Measurements from ENCODE around the gene ANKS3.

Gene ANKS3

DNA sequence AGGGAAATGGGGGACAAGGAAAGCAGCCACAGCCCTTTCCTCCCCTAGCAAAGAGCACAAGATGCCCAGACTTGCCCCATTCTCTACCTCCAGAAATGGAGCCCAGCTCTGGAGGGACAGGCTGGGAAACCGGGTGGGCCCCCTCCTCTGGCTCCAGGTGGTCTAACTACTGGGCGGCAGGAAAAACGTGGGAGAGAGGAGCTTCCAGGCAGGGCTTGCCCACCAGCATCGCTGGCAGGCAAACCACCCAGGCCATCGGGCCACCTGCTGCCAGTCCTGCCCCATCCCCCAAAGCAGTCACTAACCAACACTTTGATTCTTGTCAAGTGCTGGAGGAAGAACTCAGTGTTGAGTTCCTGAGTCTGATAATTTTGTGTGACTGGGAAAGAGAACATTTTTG, 15.6 kb downstream of the ANKS3 start:
- peaks cover 20% of the 10 kb centered on the region for H3K4me1 ChIP-seq (ENCODE audit: control insufficient read depth, insufficient read depth, low read length)
- peaks cover 28% of the 10 kb centered on the region for H3K36me3 ChIP-seq (ENCODE audit: control insufficient read depth, insufficient read depth, low read length)
- no peak overlapping the region for H3K9ac ChIP-seq (ENCODE audit: low read depth, low read length)
- peak overlapping the region; percentile 63 for H3K27ac ChIP-seq (ENCODE audit: low read depth, low read length)
- H3K9me3 ChIP-seq (ENCODE audit: control insufficient read depth, insufficient read depth, low read length) = no peaks in the 10 kb centered on the region
- H3K27me3 ChIP-seq (ENCODE audit: control insufficient read depth, insufficient read depth, low read length) = no peaks in the 10 kb centered on the region
- no peak overlapping the region for H3K4me3 ChIP-seq (ENCODE audit: low read depth, low read length)

DNA sequence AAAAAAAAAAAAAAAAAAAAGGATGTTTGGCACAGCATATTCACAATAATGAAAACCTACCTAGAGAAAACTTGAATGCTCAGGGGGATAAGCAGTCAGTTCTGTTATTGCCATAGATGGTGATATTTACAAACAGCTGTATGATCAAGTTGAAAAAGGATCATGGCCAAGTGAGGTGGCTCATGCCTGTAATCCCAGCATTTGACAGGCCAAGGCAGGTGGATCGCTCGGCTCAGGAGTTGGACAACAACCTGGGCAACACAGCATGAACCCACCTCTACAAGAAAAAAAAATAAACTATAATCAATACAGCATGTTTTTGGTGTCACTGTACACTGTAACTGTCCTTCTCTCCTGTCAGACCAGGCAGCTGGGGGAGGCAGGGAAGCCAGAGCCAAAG, 19.1 kb downstream of the ANKS3 start:
- Histone ChIP-seq H3K27ac (ENCODE audit: low read depth, low read length) (no peak overlapping the region), H3K36me3 (ENCODE audit: control insufficient read depth, insufficient read depth, low read length) (peaks cover 42% of the 10 kb centered on the region), H3K4me3 (ENCODE audit: low read depth, low read length) (no peak overlapping the region)

DNA sequence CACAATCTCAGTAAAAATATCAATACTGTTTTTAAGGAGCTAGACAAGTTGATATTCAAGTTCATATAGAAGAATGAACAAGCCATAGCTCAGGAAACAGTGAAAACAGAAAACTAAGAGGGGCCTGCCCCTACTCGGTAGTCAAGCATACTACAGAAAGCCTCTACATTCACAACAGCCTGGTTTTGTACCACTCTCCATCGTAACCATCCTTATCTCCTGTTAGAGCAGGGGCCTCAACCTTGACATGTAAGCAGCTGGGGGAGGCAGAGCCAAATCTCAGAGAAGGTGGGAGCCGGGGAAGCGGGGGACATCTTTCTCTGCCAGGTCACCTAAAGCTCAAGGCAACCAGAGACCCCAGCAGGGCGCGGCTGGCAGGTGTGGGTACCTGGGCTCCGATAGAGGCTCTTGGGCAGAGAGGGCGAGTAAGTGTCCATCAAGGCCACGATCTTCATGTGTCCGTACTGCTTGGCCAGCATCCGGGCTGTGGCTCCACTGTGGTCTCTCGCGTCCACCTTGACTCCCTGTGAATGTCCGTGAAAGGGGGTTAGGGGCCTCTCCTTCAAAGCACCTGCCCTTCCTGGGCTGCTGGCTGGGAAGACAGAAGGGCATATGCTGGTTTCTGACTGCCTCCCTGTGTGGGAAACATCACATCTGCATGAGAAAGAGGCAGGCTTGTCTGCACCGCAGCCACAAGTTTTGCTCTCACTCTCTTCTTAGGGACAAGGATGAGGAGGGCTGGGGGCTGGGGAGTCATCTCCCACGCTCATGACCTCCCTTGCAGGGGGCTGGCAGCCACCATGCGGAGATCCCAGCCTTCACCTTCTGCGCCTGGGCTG, 20.2 kb downstream of the ANKS3 start:
- Histone ChIP-seq H3K9ac (ENCODE audit: low read depth, low read length) (no peak overlapping the region), H3K36me3 (ENCODE audit: control insufficient read depth, insufficient read depth, low read length) (peaks cover 49% of the 10 kb centered on the region), H3K27me3 (ENCODE audit: control insufficient read depth, insufficient read depth, low read length) (no peaks in the 10 kb centered on the region), H3K4me3 (ENCODE audit: low read depth, low read length) (no peak overlapping the region; the same call in 1 of the 2 replicates), H3K9me3 (ENCODE audit: control insufficient read depth, insufficient read depth, low read length) (no peaks in the 10 kb centered on the region), H3K4me1 (ENCODE audit: control insufficient read depth, insufficient read depth, low read length) (peaks cover 20% of the 10 kb centered on the region), H3K27ac (ENCODE audit: low read depth, low read length) (peak overlapping the region; percentile 76)

More for the DNA sequence above, 19.1 kb downstream of the ANKS3 start:
- Histone ChIP-seq H3K27me3 (ENCODE audit: control insufficient read depth, insufficient read depth, low read length) (no peaks in the 10 kb centered on the region), H3K9ac (ENCODE audit: low read depth, low read length) (no peak overlapping the region), H3K9me3 (ENCODE audit: control insufficient read depth, insufficient read depth, low read length) (no peaks in the 10 kb centered on the region), H3K4me1 (ENCODE audit: control insufficient read depth, insufficient read depth, low read length) (peaks cover 22% of the 10 kb centered on the region)

DNA sequence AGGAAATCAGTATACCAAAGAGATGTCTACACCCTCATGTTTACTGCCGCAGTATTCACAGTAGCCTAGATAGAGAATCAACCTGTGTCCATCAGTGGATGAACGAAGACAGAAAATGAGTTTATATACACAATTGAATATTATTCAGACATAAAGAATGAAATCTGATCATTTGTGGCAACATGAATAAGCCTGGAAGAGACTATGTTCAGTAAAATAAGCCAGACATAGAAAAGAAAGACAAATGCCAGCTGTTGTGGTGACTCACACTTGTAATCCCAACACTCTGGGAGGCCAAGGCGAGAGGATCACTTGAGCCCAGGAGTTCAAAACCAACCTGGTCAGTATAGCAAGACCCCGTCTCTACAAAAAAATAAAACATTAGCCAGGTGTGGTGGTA, 24.6 kb downstream of the ANKS3 start:
- Histone ChIP-seq H3K27ac (ENCODE audit: low read depth, low read length) (no peak overlapping the region), H3K36me3 (ENCODE audit: control insufficient read depth, insufficient read depth, low read length) (peaks cover 73% of the 10 kb centered on the region), H3K9ac (ENCODE audit: low read depth, low read length) (no peak overlapping the region), H3K9me3 (ENCODE audit: control insufficient read depth, insufficient read depth, low read length) (no peaks in the 10 kb centered on the region), H3K4me1 (ENCODE audit: control insufficient read depth, insufficient read depth, low read length) (peaks cover 12% of the 10 kb centered on the region), H3K27me3 (ENCODE audit: control insufficient read depth, insufficient read depth, low read length) (no peaks in the 10 kb centered on the region), H3K4me3 (ENCODE audit: low read depth, low read length) (no peak overlapping the region)

DNA sequence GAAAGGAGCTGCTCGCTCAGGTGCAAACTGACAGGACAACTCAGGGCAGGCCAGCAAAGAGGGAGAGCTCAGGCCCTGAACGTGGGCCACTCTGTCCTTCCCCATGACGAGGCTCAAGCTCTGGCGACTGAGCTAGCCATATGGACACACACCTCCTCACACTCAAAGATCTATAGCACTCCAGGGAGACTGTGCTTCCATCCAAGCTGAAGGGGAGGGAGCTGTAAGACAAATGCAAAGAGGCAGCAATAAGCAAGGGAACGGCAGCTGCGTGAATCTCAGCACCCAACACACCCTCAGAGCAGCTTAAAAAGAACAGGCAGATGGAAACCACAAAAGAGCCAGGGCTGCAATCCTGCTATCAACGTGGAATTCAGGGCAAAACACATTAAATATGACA, 27.2 kb downstream of the ANKS3 start:
- no peaks in the 10 kb centered on the region for H3K9me3 ChIP-seq (ENCODE audit: control insufficient read depth, insufficient read depth, low read length)
- no peak overlapping the region for H3K27ac ChIP-seq (ENCODE audit: low read depth, low read length)
- no peak overlapping the region for H3K9ac ChIP-seq (ENCODE audit: low read depth, low read length)
- H3K27me3 ChIP-seq (ENCODE audit: control insufficient read depth, insufficient read depth, low read length) = no peaks in the 10 kb centered on the region
- no peaks in the 10 kb centered on the region for H3K4me1 ChIP-seq (ENCODE audit: control insufficient read depth, insufficient read depth, low read length)
- no peak overlapping the region for H3K4me3 ChIP-seq (ENCODE audit: low read depth, low read length)
- H3K36me3 ChIP-seq (ENCODE audit: control insufficient read depth, insufficient read depth, low read length) = peaks cover 68% of the 10 kb centered on the region

DNA sequence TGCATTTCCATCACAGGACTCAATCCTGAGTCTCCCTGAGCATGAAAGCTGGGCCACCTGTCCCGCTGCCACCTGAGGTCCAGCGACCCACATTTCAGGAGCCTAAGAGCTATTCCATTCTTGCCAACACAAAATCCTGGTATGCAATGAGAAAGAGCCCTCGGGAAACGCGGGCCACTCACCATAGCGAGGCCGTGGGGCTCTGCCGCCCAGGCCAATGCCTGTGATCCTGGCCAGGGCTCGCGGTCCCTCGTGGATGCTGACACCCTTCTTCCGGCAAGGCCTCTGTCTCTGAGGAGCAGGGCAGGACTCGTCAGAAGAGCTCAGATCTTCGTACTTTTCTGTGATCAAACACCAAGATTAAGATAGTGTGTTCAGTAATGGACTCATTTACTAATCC, 29.2 kb downstream of the ANKS3 start:
- Histone ChIP-seq H3K4me1 (ENCODE audit: control insufficient read depth, insufficient read depth, low read length) (no peaks in the 10 kb centered on the region), H3K4me3 (ENCODE audit: low read depth, low read length) (no peak overlapping the region), H3K36me3 (ENCODE audit: control insufficient read depth, insufficient read depth, low read length) (peaks cover 76% of the 10 kb centered on the region)

DNA sequence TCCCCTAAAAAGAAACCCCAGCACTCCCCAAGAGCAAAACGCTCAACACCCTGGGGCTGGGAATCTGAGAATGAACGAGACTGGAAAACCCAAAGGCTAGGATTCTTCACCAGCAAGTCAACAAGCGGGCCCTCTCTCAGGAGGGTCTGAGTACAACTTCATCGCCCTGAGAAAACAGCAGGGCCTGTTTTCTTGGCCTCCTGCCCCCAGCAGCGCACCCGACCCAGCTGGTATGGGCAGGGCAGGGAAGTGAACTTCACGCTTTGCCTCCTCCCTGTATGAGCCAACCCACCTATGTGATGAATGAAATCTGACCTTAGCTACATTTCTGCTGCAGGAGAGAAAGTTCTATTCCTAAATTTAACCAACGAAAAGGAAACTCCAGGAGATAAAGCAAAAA, 29.6 kb downstream of the ANKS3 start:
- Histone ChIP-seq H3K9ac (ENCODE audit: low read depth, low read length) (no peak overlapping the region), H3K36me3 (ENCODE audit: control insufficient read depth, insufficient read depth, low read length) (peaks cover 76% of the 10 kb centered on the region), H3K9me3 (ENCODE audit: control insufficient read depth, insufficient read depth, low read length) (no peaks in the 10 kb centered on the region), H3K4me3 (ENCODE audit: low read depth, low read length) (no peak overlapping the region), H3K27ac (ENCODE audit: low read depth, low read length) (no peak overlapping the region), H3K4me1 (ENCODE audit: control insufficient read depth, insufficient read depth, low read length) (no peaks in the 10 kb centered on the region), H3K27me3 (ENCODE audit: control insufficient read depth, insufficient read depth, low read length) (no peaks in the 10 kb centered on the region)

More for the DNA sequence above, 29.2 kb downstream of the ANKS3 start:
- H3K27ac ChIP-seq (ENCODE audit: low read depth, low read length) = no peak overlapping the region
- no peak overlapping the region for H3K9ac ChIP-seq (ENCODE audit: low read depth, low read length)
- H3K27me3 ChIP-seq (ENCODE audit: control insufficient read depth, insufficient read depth, low read length) = no peaks in the 10 kb centered on the region
- H3K9me3 ChIP-seq (ENCODE audit: control insufficient read depth, insufficient read depth, low read length) = no peaks in the 10 kb centered on the region

DNA sequence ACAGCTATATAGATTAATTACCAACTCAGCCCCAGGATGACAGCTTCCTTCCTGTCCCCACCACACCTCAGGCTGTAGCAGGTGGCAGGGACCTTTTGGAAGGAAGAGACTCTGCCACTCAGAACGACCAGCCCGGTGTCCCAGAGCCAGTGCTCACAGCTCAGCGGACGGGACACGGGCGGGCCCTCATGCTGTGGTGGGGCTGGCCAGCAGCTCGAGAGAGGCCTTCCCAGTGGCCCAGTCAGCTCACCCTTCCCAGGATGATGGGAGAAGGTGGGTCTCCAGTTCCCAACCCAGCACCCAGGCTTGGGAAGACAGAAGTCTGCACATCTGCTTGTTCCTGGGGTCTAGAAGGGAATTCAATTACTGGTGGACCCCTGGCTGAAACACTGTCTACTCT, 30.2 kb downstream of the ANKS3 start:
- Histone ChIP-seq H3K27ac (ENCODE audit: low read depth, low read length) (no peak overlapping the region), H3K4me1 (ENCODE audit: control insufficient read depth, insufficient read depth, low read length) (no peaks in the 10 kb centered on the region), H3K27me3 (ENCODE audit: control insufficient read depth, insufficient read depth, low read length) (no peaks in the 10 kb centered on the region), H3K9me3 (ENCODE audit: control insufficient read depth, insufficient read depth, low read length) (no peaks in the 10 kb centered on the region), H3K9ac (ENCODE audit: low read depth, low read length) (no peak overlapping the region), H3K4me3 (ENCODE audit: low read depth, low read length) (no peak overlapping the region), H3K36me3 (ENCODE audit: control insufficient read depth, insufficient read depth, low read length) (peaks cover 81% of the 10 kb centered on the region)

DNA sequence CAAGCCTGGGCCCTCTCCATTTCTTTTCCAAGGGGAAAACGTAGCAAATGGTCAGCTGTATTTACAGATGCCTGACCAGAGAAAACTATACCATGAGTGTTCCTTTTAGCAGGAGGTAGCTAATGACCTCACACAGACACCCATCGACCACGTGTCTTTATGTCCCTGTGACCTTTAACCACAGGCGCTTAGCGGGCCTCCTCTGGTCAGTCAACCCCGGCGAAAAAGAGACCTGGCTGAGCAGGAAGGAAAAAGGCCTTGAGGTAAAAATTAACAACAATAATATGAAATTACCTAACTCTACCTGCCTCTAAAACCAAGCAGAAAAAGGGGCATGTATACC, 31.6 kb downstream of the ANKS3 start:
- H3K27ac ChIP-seq (ENCODE audit: low read depth, low read length) = no peak overlapping the region
- H3K27me3 ChIP-seq (ENCODE audit: control insufficient read depth, insufficient read depth, low read length) = no peaks in the 10 kb centered on the region
- no peaks in the 10 kb centered on the region for H3K4me1 ChIP-seq (ENCODE audit: control insufficient read depth, insufficient read depth, low read length)
- H3K9me3 ChIP-seq (ENCODE audit: control insufficient read depth, insufficient read depth, low read length) = no peaks in the 10 kb centered on the region
- H3K4me3 ChIP-seq (ENCODE audit: low read depth, low read length) = no peak overlapping the region
- H3K9ac ChIP-seq (ENCODE audit: low read depth, low read length) = no peak overlapping the region
- H3K36me3 ChIP-seq (ENCODE audit: control insufficient read depth, insufficient read depth, low read length) = peaks cover 89% of the 10 kb centered on the region

DNA sequence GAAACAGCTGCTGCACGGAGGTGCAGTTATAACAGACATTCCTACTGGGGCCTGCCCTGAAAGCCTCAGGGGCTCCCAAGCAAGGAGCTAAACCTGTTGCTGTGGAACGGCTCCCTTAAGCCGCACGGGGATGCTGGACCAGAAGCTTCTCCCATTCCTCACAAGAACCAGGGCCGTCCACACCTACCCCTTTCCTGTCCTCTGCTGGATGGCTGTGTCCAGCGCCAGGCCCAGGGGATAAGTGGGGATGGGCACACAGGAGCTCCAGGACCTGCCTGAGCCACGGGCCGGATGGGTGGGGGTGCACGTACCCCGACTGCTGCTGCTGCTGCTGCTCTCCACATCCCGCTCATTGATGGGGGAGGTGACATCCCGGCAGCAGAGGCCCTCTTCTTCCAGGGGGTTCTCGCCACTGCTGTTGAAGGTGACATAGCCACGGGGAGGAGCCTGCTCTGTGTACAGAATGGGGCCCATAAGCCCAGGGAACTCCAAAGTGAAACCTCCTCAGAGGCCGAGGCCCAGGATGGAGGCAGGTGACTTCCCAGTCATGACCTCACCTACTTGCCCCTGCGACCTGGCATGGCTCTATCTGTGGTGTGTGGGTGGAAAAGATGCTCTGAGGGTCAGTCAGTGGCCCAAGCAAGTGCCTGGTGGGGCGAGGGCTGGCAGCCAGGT, 32.1 kb downstream of the ANKS3 start:
- H3K27ac ChIP-seq (ENCODE audit: low read depth, low read length) = no peak overlapping the region
- no peak overlapping the region for H3K4me3 ChIP-seq (ENCODE audit: low read depth, low read length)
- no peaks in the 10 kb centered on the region for H3K9me3 ChIP-seq (ENCODE audit: control insufficient read depth, insufficient read depth, low read length)
- H3K4me1 ChIP-seq (ENCODE audit: control insufficient read depth, insufficient read depth, low read length) = no peaks in the 10 kb centered on the region
- no peak overlapping the region for H3K9ac ChIP-seq (ENCODE audit: low read depth, low read length)
- peaks cover 89% of the 10 kb centered on the region for H3K36me3 ChIP-seq (ENCODE audit: control insufficient read depth, insufficient read depth, low read length)
- no peaks in the 10 kb centered on the region for H3K27me3 ChIP-seq (ENCODE audit: control insufficient read depth, insufficient read depth, low read length)

DNA sequence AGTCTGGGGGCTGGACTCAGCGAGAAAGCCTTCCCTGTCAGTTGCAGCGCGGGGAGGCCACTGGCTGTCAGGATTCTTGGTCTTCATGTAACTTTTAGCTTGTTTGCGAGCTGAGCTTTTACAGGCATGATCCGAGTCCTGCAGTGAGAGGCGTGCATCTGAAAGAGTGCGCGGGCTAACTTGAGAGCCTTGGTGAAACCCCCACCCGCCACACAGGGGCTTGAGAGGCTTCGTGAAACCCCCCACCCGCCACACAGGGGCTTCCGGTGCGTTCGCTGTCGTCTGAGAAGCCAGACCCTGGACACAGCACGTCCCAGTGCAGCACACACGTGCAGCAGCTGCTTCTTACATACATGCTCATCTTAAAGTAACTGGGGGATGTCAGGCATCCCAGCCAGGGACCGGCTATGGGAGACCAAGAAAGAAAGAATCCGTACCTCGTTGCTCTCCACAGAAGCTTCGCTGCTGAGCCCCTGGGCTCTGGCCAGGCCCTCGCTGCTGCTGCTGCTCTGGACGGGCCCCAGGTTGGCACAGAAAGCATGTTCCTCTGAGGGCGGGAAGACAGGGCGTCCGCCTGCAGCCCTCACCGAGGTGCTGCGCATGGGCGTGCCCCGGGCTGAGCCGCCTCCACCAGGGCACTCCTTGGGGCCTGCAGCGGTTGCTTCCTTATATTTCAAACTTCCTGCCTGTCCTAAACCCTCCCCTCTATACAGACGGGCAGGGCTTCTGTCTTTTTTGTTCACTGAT, 32.9 kb downstream of the ANKS3 start:
- Histone ChIP-seq H3K9ac (ENCODE audit: low read depth, low read length) (no peak overlapping the region), H3K27me3 (ENCODE audit: control insufficient read depth, insufficient read depth, low read length) (no peaks in the 10 kb centered on the region), H3K27ac (ENCODE audit: low read depth, low read length) (no peak overlapping the region), H3K9me3 (ENCODE audit: control insufficient read depth, insufficient read depth, low read length) (no peaks in the 10 kb centered on the region), H3K4me1 (ENCODE audit: control insufficient read depth, insufficient read depth, low read length) (no peaks in the 10 kb centered on the region), H3K4me3 (ENCODE audit: low read depth, low read length) (no peak overlapping the region), H3K36me3 (ENCODE audit: control insufficient read depth, insufficient read depth, low read length) (peaks cover 89% of the 10 kb centered on the region)
